ENCODE measurements around the gene CNTNAP2.

GRCh38 chr7:147146169-147146568 is 1029.6 kb downstream of the CNTNAP2 start:
- no peak for TF ChIP-seq ATF3 (IDR thresholded peaks at IDR 0.05)
- no peak for TF ChIP-seq ATF3 (CRISPR knock-in tag; conservative IDR thresholded peaks at IDR 0.05)
- TF ChIP-seq SREBF2 (CRISPR knock-in tag; IDR thresholded peaks at IDR 0.05): no peak
- TF ChIP-seq JUNB (CRISPR knock-in tag; conservative IDR thresholded peaks at IDR 0.05): no peak
